H1 (cell line): ENCODE measurements around the gene SLC38A10. TPM values are rescaled to one million over a fixed set of nuclear protein-coding genes. Genes with fewer than 3 reads are reported as not detected.

ENCODE experiments used
- CTCF ChIA-PET: fragments of 300-600 bp; sonication (Branson Sonifier 250); formaldehyde crosslinking; loops from one replicate; lab custom pipeline; 2021; ENCODE audit not compliant: partially characterized antibody; lab: Charles Lee
- POLR2A ChIA-PET: fragments of 300-600 bp; sonication (Branson Sonifier 250); formaldehyde crosslinking; loops from one replicate; lab custom pipeline; 2021; ENCODE audit warnings: inconsistent platforms; ENCODE audit not compliant: partially characterized antibody; lab: Charles Lee
- DNase-seq, 2 experiments: peaks; one replicate each; pipeline versions ENCODE4 v3.0.0 to v3.0.0-alpha.2; 2010 to 2022; ENCODE audit warnings: low spot score in 2 of 2, low read depth in 1 of 2, mixed read lengths in 1 of 2
- FAIRE-seq: peaks from 2 replicates; lab custom pipeline; 2011; peaks lifted over from hg19 to GRCh38; lab: Jason Lieb, UNC
- H2AFZ ChIP-seq: 2 replicates; pipeline ENCODE4 v1.8.1; 2012; ENCODE audit warnings: low read length, inconsistent platforms
- H2AK5ac ChIP-seq: 2 replicates; pipeline ENCODE4 v1.6.1; 2013; ENCODE audit warnings: low read depth, low read length
- H2BK120ac ChIP-seq: replicated peaks from 2 replicates; pipeline ENCODE3; 2013; ENCODE audit warnings: low read depth, low read length, inconsistent platforms
- H2BK12ac ChIP-seq: 2 replicates; pipeline ENCODE4 v1.6.1; 2013; ENCODE audit warnings: low read depth, low read length
- H2BK15ac ChIP-seq: 2 replicates; pipeline ENCODE4 v1.6.1; 2013; ENCODE audit warnings: low read length
- H2BK20ac ChIP-seq: 2 replicates; pipeline ENCODE4 v1.6.1; 2013; ENCODE audit warnings: low read length
- H2BK5ac ChIP-seq: 2 replicates; pipeline ENCODE4 v1.6.1; 2013; ENCODE audit warnings: low read depth, low read length
- H3K14ac ChIP-seq: 2 replicates; pipeline ENCODE4 v1.6.1; 2013; ENCODE audit warnings: inconsistent platforms; ENCODE audit not compliant: insufficient read length
- H3K18ac ChIP-seq: 2 replicates; pipeline ENCODE4 v1.6.1; 2013; ENCODE audit warnings: low read length; ENCODE audit errors: extremely low read depth
- H3K23ac ChIP-seq: 2 replicates; pipeline ENCODE4 v1.6.1; 2013; ENCODE audit warnings: inconsistent platforms; ENCODE audit not compliant: insufficient read length
- H3K23me2 ChIP-seq: 2 replicates; pipeline ENCODE4 v1.6.1; 2013; ENCODE audit warnings: low read depth, low read length
- H3K27ac ChIP-seq: 2 replicates; pipeline ENCODE4 v1.6.1; 2011; ENCODE audit warnings: low read depth, low read length, inconsistent platforms
- H3K27me3 ChIP-seq, 4 experiments: replicated peaks in 1 of 4; 1 replicate in 1 of 4; 2 replicates in 3 of 4; pipeline versions ENCODE4 v1.6.1 to v1.8.1; 2011 to 2013; ENCODE audit warnings: low read length in 3 of 4, mild to moderate bottlenecking in 3 of 4, inconsistent platforms in 2 of 4, mixed read lengths in 2 of 4, moderate library complexity in 1 of 4; ENCODE audit not compliant: control insufficient read depth in 3 of 4, insufficient read depth in 3 of 4; ENCODE audit errors: extremely low read depth in 1 of 4
- H3K36me3 ChIP-seq, 4 experiments: 2 replicates each; pipeline versions ENCODE4 v1.6.1 to v1.8.1; 2011 to 2013; ENCODE audit warnings: mild to moderate bottlenecking in 4 of 4, low read length in 3 of 4, moderate library complexity in 2 of 4, control low read depth in 1 of 4, inconsistent platforms in 1 of 4; ENCODE audit not compliant: insufficient read depth in 4 of 4, control insufficient read depth in 2 of 4
- H3K4ac ChIP-seq: replicated peaks from 2 replicates; pipeline ENCODE3; 2013; ENCODE audit warnings: low read length, low read depth, mixed read lengths, inconsistent platforms; ENCODE audit not compliant: insufficient read length
- H3K4me1 ChIP-seq, 4 experiments: replicated peaks in 1 of 4; 1 replicate in 1 of 4; 2 replicates in 3 of 4; pipeline versions ENCODE4 v1.6.1 to v1.8.1; 2011 to 2013; ENCODE audit warnings: low read length in 3 of 4, inconsistent platforms in 2 of 4, mixed read lengths in 1 of 4; ENCODE audit not compliant: insufficient read depth in 4 of 4, control insufficient read depth in 3 of 4
- H3K4me2 ChIP-seq, 2 experiments: 2 replicates each; pipeline versions ENCODE4 v1.6.1 to v1.8.1; 2011 to 2013; ENCODE audit warnings: low read depth in 2 of 2, low read length in 2 of 2, control low read depth in 1 of 2, inconsistent platforms in 1 of 2, mild to moderate bottlenecking in 1 of 2; ENCODE audit not compliant: insufficient read depth in 1 of 2
- H3K4me3 ChIP-seq, 4 experiments: fragments of 200-600, 300-600 bp in 1 of 4; sonication (generic), shearing (Covaris generic), sonication (Bioruptor Twin) in 1 of 4; 2 replicates each; pipeline versions ENCODE4 v1.5.1 to v1.8.1; 2011 to 2016; ENCODE audit warnings: low read length in 4 of 4, low read depth in 3 of 4, control low read depth in 2 of 4, inconsistent platforms in 2 of 4, mild to moderate bottlenecking in 2 of 4, mixed read lengths in 1 of 4, moderate library complexity in 1 of 4; ENCODE audit not compliant: insufficient read depth in 2 of 4; ENCODE audit errors: extremely low read depth in 1 of 4
- H3K56ac ChIP-seq: replicated peaks from 2 replicates; pipeline ENCODE3; 2013; ENCODE audit warnings: low read depth, mild to moderate bottlenecking, mixed read lengths, low read length, inconsistent platforms; ENCODE audit not compliant: insufficient read length
- H3K79me1 ChIP-seq: 2 replicates; pipeline ENCODE4 v1.6.1; 2013; ENCODE audit warnings: low read depth, low read length, control low read depth
- H3K79me2 ChIP-seq, 2 experiments: 2 replicates each; pipeline versions ENCODE4 v1.6.1 to v1.8.1; 2012 to 2013; ENCODE audit warnings: low read length in 2 of 2, mild to moderate bottlenecking in 2 of 2, inconsistent platforms in 1 of 2; ENCODE audit not compliant: insufficient read depth in 2 of 2, control insufficient read depth in 1 of 2
- H3K9ac ChIP-seq, 4 experiments: replicated peaks in 1 of 4; 1 replicate in 1 of 4; 2 replicates in 3 of 4; pipeline versions ENCODE4 v1.6.1 to v1.8.1; 2011 to 2013; ENCODE audit warnings: low read depth in 3 of 4, low read length in 3 of 4, control low read depth in 2 of 4, mild to moderate bottlenecking in 2 of 4, moderate library complexity in 2 of 4, inconsistent platforms in 1 of 4; ENCODE audit errors: extremely low read depth in 1 of 4
- H3K9me3 ChIP-seq, 2 experiments: 2 replicates each; pipeline versions ENCODE4 v1.6.1 to v1.8.1; 2012 to 2013; ENCODE audit warnings: mild to moderate bottlenecking in 2 of 2, moderate library complexity in 2 of 2, control low read depth in 1 of 2, inconsistent platforms in 1 of 2, low read depth in 1 of 2, low read length in 1 of 2, mixed read lengths in 1 of 2; ENCODE audit not compliant: insufficient read depth in 2 of 2
- H4K20me1 ChIP-seq, 2 experiments: replicated peaks in 1 of 2; 2 replicates each; pipeline versions ENCODE3 to v1.8.1; 2011 to 2013; ENCODE audit warnings: inconsistent platforms in 2 of 2, low read length in 2 of 2, mild to moderate bottlenecking in 1 of 2; ENCODE audit not compliant: insufficient read depth in 2 of 2, control insufficient read depth in 1 of 2
- H4K5ac ChIP-seq: 2 replicates; pipeline ENCODE4 v1.6.1; 2013; ENCODE audit warnings: low read length, low read depth, mixed read lengths, inconsistent platforms; ENCODE audit not compliant: insufficient read length
- H4K8ac ChIP-seq: 2 replicates; pipeline ENCODE4 v1.8.0; 2013; ENCODE audit warnings: mild to moderate bottlenecking, moderate library complexity, low read length, inconsistent platforms; ENCODE audit not compliant: insufficient read depth; ENCODE audit errors: extremely low read depth
- H4K91ac ChIP-seq: replicated peaks from 2 replicates; pipeline ENCODE3; 2013; ENCODE audit warnings: low read length, mixed read lengths, inconsistent platforms; ENCODE audit not compliant: insufficient read length
- ASH2L ChIP-seq: fragments of 200-600, 300-600 bp; sonication (generic); IDR thresholded peaks from one replicate; pipeline ENCODE4 v1.7.1; 2017; ENCODE audit warnings: low read length
- ATF2 ChIP-seq: IDR thresholded peaks from 2 replicates; pipeline ENCODE4 v1.6.1; 2012; ENCODE audit warnings: low read length, inconsistent platforms
- GTF2F1 ChIP-seq: IDR thresholded peaks from 2 replicates; pipeline ENCODE4 v1.6.1; 2012; ENCODE audit warnings: low read depth, low read length, improper control_type of control experiment, borderline replicate concordance
- NANOG ChIP-seq: IDR thresholded peaks from 2 replicates; pipeline ENCODE4 v1.6.1; 2011; ENCODE audit warnings: low read length, low read depth, mild to moderate bottlenecking, inconsistent platforms; ENCODE audit not compliant: insufficient read depth, poor library complexity, severe bottlenecking
- RAD21 ChIP-seq, 2 experiments: IDR thresholded peaks in 1 of 2; conservative IDR thresholded peaks in 1 of 2; 2 replicates each; pipeline ENCODE4 v1.6.1; 2011; ENCODE audit warnings: low read depth in 2 of 2, low read length in 2 of 2, improper control_type of control experiment in 1 of 2, inconsistent platforms in 1 of 2, mild to moderate bottlenecking in 1 of 2, moderate library complexity in 1 of 2
- SP1 ChIP-seq: IDR thresholded peaks from 2 replicates; pipeline ENCODE4 v1.6.1; 2011; ENCODE audit warnings: low read depth, low read length
- TBP ChIP-seq: IDR thresholded peaks from 2 replicates; pipeline ENCODE4 v1.6.1; 2011; ENCODE audit warnings: low read depth, low read length, improper control_type of control experiment
- WGBS, 2 experiments: shearing (Covaris generic) in 1 of 2; methylation state at CpG; one replicate each; pipeline versions ENCODE4 v1.1.6 to v1.1.7; 2013 to 2015; ENCODE audit warnings: low lambda C conversion rate in 2 of 2, mixed read lengths in 2 of 2, inconsistent platforms in 1 of 2, low coverage in 1 of 2, missing lambda C conversion rate in 1 of 2; ENCODE audit not compliant: insufficient replicate concordance in 2 of 2, insufficient coverage in 1 of 2, insufficient read length in 1 of 2; ENCODE audit errors: extremely low coverage in 1 of 2, missing lambda C conversion rate in 1 of 2; 5-methylcytosine and 5-hydroxymethylcytosine counted together
- polyA plus RNA-seq, 7 experiments: library from polyadenylated mRNA; depleted of rRNA in 3 of 7; stranded (reverse) in 5 of 7; unstranded in 2 of 7; fragments of >200 nt in 5 of 7; fragments of 200-250 nt in 2 of 7; gene quantifications; 1 replicate in 5 of 7; 2 replicates in 1 of 7; 4 replicates in 1 of 7; pipeline versions ENCODE4 v1.2.1 to v1.2.3, GENCODE V29; 2011 to 2013; ENCODE audit warnings: missing spikeins in 2 of 7, mixed read lengths in 2 of 7
- total RNA-seq: library from RNA; stranded (reverse); fragmentation: NEBNext Ultra II Directional; extraction: Animal tissue kit (Norgen Biotek cat#: 25700); gene quantifications from 2 replicates; pipeline ENCODE4 v1.2.1, GENCODE V29; 2021

SLC38A10 gene
- total and polyA plus RNA-seq, 2 of the 8 experiments (the other 6 are each of a cell fraction or from before 2014, with no cell fraction given): 26.4 to 41.0 TPM

- Histone ChIP-seq H2BK5ac (no peak overlapping the region), H3K79me1 (no peaks in the 10 kb centered on the region; the same call in 1 of the 2 replicates), H3K79me2 (no peaks in the 10 kb centered on the region), H3K27ac (no peak overlapping the region), H4K5ac (no peak overlapping the region), H3K9me3 (no peaks in the 10 kb centered on the region), H2BK12ac (no peak overlapping the region), H3K4me1 (no peaks in the 10 kb centered on the region), H4K8ac (no peak overlapping the region), H3K14ac (no peak overlapping the region), H4K91ac (no peak overlapping the region), H2AK5ac (no peak overlapping the region), H2AFZ (no peak overlapping the region), H3K36me3 (peaks cover 0 to 22% (median 3%) of the 10 kb centered on the region in 4 experiments; a peak in 3 of 8 replicates), H2BK15ac (no peak overlapping the region), H3K18ac (no peak overlapping the region), H3K4ac (no peak overlapping the region), H3K56ac (no peak overlapping the region), H3K9ac (no peak overlapping the region)
- POLR2A ChIA-PET: no interaction called here
- DNase-seq (no peak), FAIRE-seq (no peak)
- CTCF ChIA-PET: interaction anchor here (1.1 to 1.8 kb wide), 2 partner anchors 17 to 26 kb away, joined by 3 to 4 read pairs; no protein-coding TSS in a partner anchor
- TF ChIP-seq SP1: no peak
- TF ChIP-seq RAD21 (IDR thresholded peaks at IDR 0.05 in 1 of 2, conservative IDR thresholded peaks at IDR 0.05 in 1 of 2; ENCODE audit: low read depth in 2 of 2, low read length in 2 of 2): no peak
- no peak for TF ChIP-seq TBP
- TF ChIP-seq ATF2: no peak
- TF ChIP-seq NANOG: no peak
- TF ChIP-seq GTF2F1: no peak
- no peak for TF ChIP-seq ASH2L
- TF ChIP-seq, all 59 proteins: peak for 0
- Histone ChIP-seq H2BK120ac (no peak overlapping the region), H2BK20ac (no peak overlapping the region), H3K27me3 (no peaks in the 10 kb centered on the region), H3K23me2 (no peaks in the 10 kb centered on the region), H3K23ac (no peak overlapping the region), H4K20me1 (peaks cover 11 to 12% of the 10 kb centered on the region in 2 experiments), H3K4me3 (no peak overlapping the region), H3K4me2 (no peak overlapping the region)
- WGBS, 2 experiments: 96% methylated on average over 30 of the region's 31 CpGs; no CpG with 5 or more reads in 1 of the 2 experiments
Observed at GRCh38 chr17:81273698-81274470, 21.2 kb downstream of the SLC38A10 start.
